Natural killer cell treated with Interleukin-12 subunit alpha and Interleukin-12 subunit beta and Interleukin-15 and Interleukin-18, amount 100 ng/mL, for 72 hours (primary cell): ENCODE measurements around the gene DDX28. TPM values are rescaled to one million over a fixed set of nuclear protein-coding genes. Genes with fewer than 3 reads are reported as not detected.
"Not testable (repeated sequence)": the region's sequence is repeated elsewhere in the genome, so short reads cannot be mapped to it uniquely, and the experiment has no call there.

Experiments used
- ATAC-seq, 2 donors: fragments of 150-1000 bp; cut with Tn5 transposase in 1 of 2; sonication (Bioruptor Pico), chemical (Tn5 transposase) in 1 of 2; 2 replicates each; pipeline ENCODE4 v1.10.0; 2021
- DNase-seq: peaks from one replicate; pipeline ENCODE4 v3.0.0; 2022; ENCODE audit warnings: low spot score
- H3K27ac Mint-ChIP-seq, 2 donors: 1 replicate in 1 of 2; 2 replicates in 1 of 2; pipeline ENCODE4 v1.8.0; 2022; ENCODE audit warnings: mixed read lengths in 2 of 2, mild to moderate bottlenecking in 1 of 2, moderate library complexity in 1 of 2
- H3K27me3 Mint-ChIP-seq, 2 donors: 1 replicate in 1 of 2; 2 replicates in 1 of 2; pipeline ENCODE4 v1.8.0; 2022; ENCODE audit warnings: mixed read lengths in 2 of 2
- H3K36me3 Mint-ChIP-seq: one replicate; pipeline ENCODE4 v1.8.0; 2022; ENCODE audit warnings: mixed read lengths
- H3K4me1 Mint-ChIP-seq, 2 donors: 1 replicate in 1 of 2; 2 replicates in 1 of 2; pipeline ENCODE4 v1.8.0; 2022; ENCODE audit warnings: low read depth in 2 of 2, mixed read lengths in 2 of 2, mild to moderate bottlenecking in 1 of 2
- H3K4me3 Mint-ChIP-seq: one replicate; pipeline ENCODE4 v1.8.0; 2022; ENCODE audit warnings: mixed read lengths
- H3K9me3 Mint-ChIP-seq: 2 replicates; pipeline ENCODE4 v1.8.0; 2022; ENCODE audit warnings: mixed read lengths
- total RNA-seq, 2 donors: library from RNA; stranded (reverse); gene quantifications; one replicate each; pipeline ENCODE4 v1.2.3, GENCODE V29; 2022

Gene DDX28
- total RNA-seq, 2 donors from 2014 or later = 16.2 to 20.1 TPM

GRCh38 chr16:68061396-68061795 lies 38.4 kb upstream of the DDX28 start:
- no peak for ATAC-seq
- Mint-ChIP-seq H3K27ac (peak overlapping the region; percentile 79 to 91), H3K36me3 (peaks cover 6% of the 10 kb centered on the region), H3K4me1 (peaks cover 68% of the 10 kb centered on the region in 2 donors), H3K27me3 (no peaks in the 10 kb centered on the region), H3K4me3 (peak overlapping the region; percentile 86), H3K9me3 (no peaks in the 10 kb centered on the region)
- no peak for DNase-seq

GRCh38 chr16:68059804-68060203 lies 36.8 kb upstream of the DDX28 start:
- Mint-ChIP-seq H3K4me3 (peak overlapping the region; percentile 52), H3K27ac (peak overlapping the region; percentile 72 to 79), H3K4me1 (peaks cover 66 to 67% of the 10 kb centered on the region in 2 donors), H3K9me3 (no peaks in the 10 kb centered on the region), H3K36me3 (peaks cover 10% of the 10 kb centered on the region), H3K27me3 (no peaks in the 10 kb centered on the region)
- ATAC-seq (no peak), DNase-seq (no peak)

GRCh38 chr16:68055395-68055794 lies 32.4 kb upstream of the DDX28 start:
- peak overlapping the region in 1 of 2 donors; percentile 51 for H3K27ac Mint-ChIP-seq
- ATAC-seq (no peak), DNase-seq (no peak)
- peaks cover 10% of the 10 kb centered on the region for H3K36me3 Mint-ChIP-seq
- H3K9me3 Mint-ChIP-seq = no peaks in the 10 kb centered on the region
- no peaks in the 10 kb centered on the region for H3K27me3 Mint-ChIP-seq
- peaks cover 28 to 43% of the 10 kb centered on the region in 2 donors for H3K4me1 Mint-ChIP-seq
- no peak overlapping the region for H3K4me3 Mint-ChIP-seq

- H3K36me3 Mint-ChIP-seq = peaks cover 4% of the 10 kb centered on the region
- H3K27me3 Mint-ChIP-seq = no peaks in the 10 kb centered on the region
- peaks cover 3 to 14% of the 10 kb centered on the region in 2 donors for H3K4me1 Mint-ChIP-seq
- H3K4me3 Mint-ChIP-seq = no peak overlapping the region
- H3K27ac Mint-ChIP-seq = no peak overlapping the region
- ATAC-seq = no peak
- DNase-seq = no peak
- H3K9me3 Mint-ChIP-seq = no peaks in the 10 kb centered on the region
Measured at GRCh38 chr16:68049449-68049848, 26.4 kb upstream of the DDX28 start.

GRCh38 chr16:68047987-68048386 lies 25.0 kb upstream of the DDX28 start:
- Mint-ChIP-seq H3K27ac (peak overlapping the region in 1 of 2 donors; percentile 22), H3K4me1 (peaks cover 3 to 8% of the 10 kb centered on the region in 2 donors), H3K4me3 (no peak overlapping the region), H3K36me3 (peaks cover 4% of the 10 kb centered on the region), H3K9me3 (no peaks in the 10 kb centered on the region), H3K27me3 (no peaks in the 10 kb centered on the region)
- ATAC-seq = no peak
- DNase-seq = no peak

- Mint-ChIP-seq H3K27ac (no peak overlapping the region), H3K4me1 (peaks cover 3 to 8% of the 10 kb centered on the region in 2 donors), H3K27me3 (no peaks in the 10 kb centered on the region), H3K36me3 (peaks cover 4% of the 10 kb centered on the region), H3K4me3 (no peak overlapping the region), H3K9me3 (no peaks in the 10 kb centered on the region)
- ATAC-seq (no peak), DNase-seq (no peak)
Measured at GRCh38 chr16:68046106-68046505, 23.1 kb upstream of the DDX28 start.

- no peak overlapping the region for H3K4me3 Mint-ChIP-seq
- peaks cover 11% of the 10 kb centered on the region for H3K36me3 Mint-ChIP-seq
- no peaks in the 10 kb centered on the region for H3K9me3 Mint-ChIP-seq
- H3K27ac Mint-ChIP-seq = no peak overlapping the region
- DNase-seq = no peak
- H3K4me1 Mint-ChIP-seq = peaks cover 8 to 23% of the 10 kb centered on the region in 2 donors
- H3K27me3 Mint-ChIP-seq = no peaks in the 10 kb centered on the region
- ATAC-seq = no peak
Measured at GRCh38 chr16:68041783-68042182, 18.8 kb upstream of the DDX28 start.

- Mint-ChIP-seq H3K36me3 (peaks cover 11% of the 10 kb centered on the region), H3K27me3 (no peaks in the 10 kb centered on the region), H3K9me3 (no peaks in the 10 kb centered on the region), H3K4me1 (peaks cover 11 to 27% of the 10 kb centered on the region in 2 donors), H3K27ac (peak overlapping the region; percentile 15 to 72), H3K4me3 (no peak overlapping the region)
- ATAC-seq = peak; percentile 93 to 94
- DNase-seq = peak; percentile 89
Measured at GRCh38 chr16:68040506-68041288, 17.7 kb upstream of the DDX28 start.

- no peaks in the 10 kb centered on the region for H3K9me3 Mint-ChIP-seq
- peaks cover 13 to 29% of the 10 kb centered on the region in 2 donors for H3K4me1 Mint-ChIP-seq
- no peak overlapping the region for H3K4me3 Mint-ChIP-seq
- peaks cover 11% of the 10 kb centered on the region for H3K36me3 Mint-ChIP-seq
- H3K27me3 Mint-ChIP-seq = no peaks in the 10 kb centered on the region
- no peak for DNase-seq
- ATAC-seq = no peak
- H3K27ac Mint-ChIP-seq = peak overlapping the region; percentile 49 to 58
Measured at GRCh38 chr16:68037841-68038597, 15.0 kb upstream of the DDX28 start.

- Mint-ChIP-seq H3K27me3 (no peaks in the 10 kb centered on the region), H3K27ac (no peak overlapping the region), H3K4me1 (peaks cover 25 to 41% of the 10 kb centered on the region in 2 donors), H3K9me3 (no peaks in the 10 kb centered on the region), H3K4me3 (no peak overlapping the region), H3K36me3 (peaks cover 11% of the 10 kb centered on the region)
- DNase-seq = no peak
- ATAC-seq = no peak
Measured at GRCh38 chr16:68035227-68035626, 12.2 kb upstream of the DDX28 start.

GRCh38 chr16:68033101-68033500 lies 10.1 kb upstream of the DDX28 start:
- Mint-ChIP-seq H3K9me3 (no peaks in the 10 kb centered on the region), H3K4me3 (no peak overlapping the region), H3K27ac (peak overlapping the region in 1 of 2 donors; percentile 72), H3K4me1 (peaks cover 22 to 33% of the 10 kb centered on the region in 2 donors), H3K36me3 (no peaks in the 10 kb centered on the region), H3K27me3 (no peaks in the 10 kb centered on the region)
- no peak for ATAC-seq
- DNase-seq = no peak

GRCh38 chr16:68031951-68032350 lies 8.9 kb upstream of the DDX28 start:
- peaks cover 26 to 28% of the 10 kb centered on the region in 2 donors for H3K4me1 Mint-ChIP-seq
- peak overlapping the region; percentile 20 for H3K4me3 Mint-ChIP-seq
- peaks cover 7% of the 10 kb centered on the region for H3K36me3 Mint-ChIP-seq
- no peaks in the 10 kb centered on the region for H3K27me3 Mint-ChIP-seq
- no peaks in the 10 kb centered on the region for H3K9me3 Mint-ChIP-seq
- ATAC-seq (peak; percentile 92), DNase-seq (peak; percentile 69)
- peak overlapping the region; percentile 63 to 72 for H3K27ac Mint-ChIP-seq

- not testable (repeated sequence) for H3K36me3 Mint-ChIP-seq, H3K27ac Mint-ChIP-seq, ATAC-seq, H3K27me3 Mint-ChIP-seq, DNase-seq, H3K9me3 Mint-ChIP-seq, H3K4me3 Mint-ChIP-seq
- peaks cover 20 to 23% of the 10 kb centered on the region in 2 donors for H3K4me1 Mint-ChIP-seq
Measured at GRCh38 chr16:68030108-68030507, 7.1 kb upstream of the DDX28 start.

GRCh38 chr16:68028996-68029395 lies 6.0 kb upstream of the DDX28 start:
- ATAC-seq (no peak), DNase-seq (no peak)
- Mint-ChIP-seq H3K4me3 (no peak overlapping the region), H3K9me3 (no peaks in the 10 kb centered on the region), H3K27me3 (no peaks in the 10 kb centered on the region), H3K27ac (no peak overlapping the region), H3K36me3 (peaks cover 7% of the 10 kb centered on the region), H3K4me1 (peaks cover 20 to 23% of the 10 kb centered on the region in 2 donors)
